Measurements from ENCODE around the gene CDH23.

GRCh38 chr10:71618598-71618997 lies 221.9 kb downstream of the CDH23 start:
- TF ChIP-seq CTCF (conservative IDR thresholded peaks at IDR 0.05; ENCODE audit: low read length), result no peak
- no peak for TF ChIP-seq EZH2phosphoT487 (IDR thresholded peaks at IDR 0.05; ENCODE audit: borderline replicate concordance)

All from Loucy (cell line).